GM19351 (cell line): Measurements from ENCODE around the gene MFRP.

ENCODE experiments used
- ATAC-seq: cut with Tn5 transposase; IDR thresholded peaks from one replicate; pipeline ENCODE4 v1.9.1; 2021; ENCODE audit warnings: mild to moderate bottlenecking, moderate library complexity; ENCODE audit not compliant: unreplicated experiment

MFRP gene

GRCh38 chr11:119298726-119299125 lies 47.8 kb downstream of the MFRP start:
- ATAC-seq: no peak

DNA sequence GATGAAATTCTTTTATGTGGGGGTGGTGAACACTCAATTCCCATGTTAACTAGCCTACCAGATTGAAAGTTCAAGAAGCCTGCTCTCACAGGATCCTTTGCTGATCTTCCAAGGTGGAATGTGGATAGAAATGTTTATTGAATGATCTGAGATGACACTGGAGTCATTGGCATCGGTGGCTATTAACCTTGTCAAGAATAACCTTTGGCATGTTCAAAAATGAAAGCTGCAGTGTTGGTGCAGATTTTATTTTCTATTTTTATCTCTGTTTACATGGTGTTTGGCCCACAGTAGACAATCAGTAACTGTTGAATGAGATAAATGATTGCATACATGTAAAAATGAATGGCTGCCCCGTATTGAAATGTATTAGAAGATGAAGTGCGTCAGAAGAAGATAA lies 48.6 kb downstream of the MFRP start:
- no peak for ATAC-seq

DNA sequence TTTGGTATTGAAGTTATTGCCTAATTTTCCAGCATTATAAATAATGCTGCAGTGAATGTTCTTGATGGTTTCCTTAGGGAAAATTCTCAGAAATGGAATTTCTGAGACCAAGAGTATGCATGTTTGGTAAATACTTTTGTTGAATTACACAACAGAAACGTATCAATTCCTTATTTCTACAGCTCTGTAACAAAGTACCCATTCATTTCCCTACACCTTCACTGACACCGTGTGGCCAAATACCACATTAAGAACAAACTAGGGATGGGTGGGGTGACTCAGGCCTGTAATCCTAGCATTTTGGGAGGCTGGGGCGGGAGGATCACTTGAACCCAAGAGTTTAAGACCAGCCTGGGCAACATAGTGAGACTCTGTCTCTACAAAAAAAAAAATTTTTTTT lies 51.3 kb downstream of the MFRP start:
- no peak for ATAC-seq

- ATAC-seq: no peak
These were observed 53.0 kb downstream of the MFRP start for GRCh38 chr11:119293461-119293860.

GRCh38 chr11:119290894-119291497 lies 55.5 kb downstream of the MFRP start:
- ATAC-seq: no peak
